Endothelial cell of umbilical vein (primary cell): ENCODE data around the gene BCL11B. TPM values are rescaled to one million over a fixed set of nuclear protein-coding genes. Genes with fewer than 3 reads are reported as not detected.

ENCODE experiments used
- BruUV-seq: library from RNA; stranded (reverse); fragments of 400-500 nt; replicated peaks from 2 replicates; lab custom pipeline; 2021; lab: Mats Ljungman, UMichigan
- CTCF ChIA-PET: fragments of 300-600, 350-600 bp; sonication (Branson Sonifier 250); formaldehyde crosslinking; loops from one replicate; lab custom pipeline; 2021; ENCODE audit warnings: antibody characterized with exemption, inconsistent platforms; lab: Charles Lee
- POLR2A ChIA-PET: fragments of 300-600, 350-600 bp; sonication (Branson Sonifier 250); formaldehyde crosslinking; loops from one replicate; lab custom pipeline; 2021; ENCODE audit warnings: antibody characterized with exemption, inconsistent platforms; lab: Charles Lee
- DNase-seq: peaks from one replicate; pipeline ENCODE4 v3.0.0-alpha.2; 2011; ENCODE audit warnings: low read depth, low spot score
- FAIRE-seq: peaks from 2 replicates; lab custom pipeline; 2011; peaks lifted over from hg19 to GRCh38; lab: Jason Lieb, UNC
- H2AFZ ChIP-seq: 2 replicates; pipeline ENCODE4 v1.6.0; 2012; ENCODE audit warnings: low read depth, low read length, control low read depth, inconsistent platforms
- H3K27ac ChIP-seq: 2 replicates; pipeline ENCODE4 v1.5.1; 2011; ENCODE audit warnings: low read depth, mild to moderate bottlenecking, control low read depth, low read length, moderate library complexity; ENCODE audit not compliant: insufficient read depth
- H3K27me3 ChIP-seq, 2 experiments: 2 replicates each; pipeline versions ENCODE4 v1.6.0 to v1.6.1; 2011; ENCODE audit warnings: low read length in 2 of 2, mixed read lengths in 1 of 2; ENCODE audit not compliant: control insufficient read depth in 2 of 2, insufficient read depth in 2 of 2
- H3K36me3 ChIP-seq, 2 experiments: 2 replicates in 1 of 2; 3 replicates in 1 of 2; pipeline ENCODE4 v1.5.1; 2011; ENCODE audit warnings: low read length in 2 of 2, mild to moderate bottlenecking in 1 of 2, moderate library complexity in 1 of 2; ENCODE audit not compliant: control insufficient read depth in 2 of 2, insufficient read depth in 2 of 2; ENCODE audit errors: extremely low read depth in 1 of 2
- H3K4me1 ChIP-seq: 3 replicates; pipeline ENCODE4 v1.5.1; 2011; ENCODE audit warnings: mild to moderate bottlenecking, low read length; ENCODE audit not compliant: control insufficient read depth, insufficient read depth; ENCODE audit errors: extremely low read depth
- H3K4me2 ChIP-seq: 2 replicates; pipeline ENCODE4 v1.6.1; 2011; ENCODE audit warnings: low read length, control low read depth, mixed read lengths; ENCODE audit not compliant: insufficient read depth
- H3K4me3 ChIP-seq, 3 experiments: fragments of 200-600 bp in 1 of 3; sonication (generic), shearing (Covaris generic) in 1 of 3; replicated peaks in 1 of 3; 2 replicates each; pipeline ENCODE4 v1.5.1; 2011 to 2016; ENCODE audit warnings: control low read depth in 3 of 3, low read length in 3 of 3, mild to moderate bottlenecking in 2 of 3, inconsistent platforms in 1 of 3, low read depth in 1 of 3, moderate library complexity in 1 of 3; ENCODE audit not compliant: insufficient read depth in 1 of 3
- H3K79me2 ChIP-seq: 2 replicates; pipeline ENCODE4 v1.6.0; 2012; ENCODE audit warnings: low read length, inconsistent platforms; ENCODE audit not compliant: control insufficient read depth, insufficient read depth
- H3K9ac ChIP-seq: replicated peaks from 2 replicates; pipeline ENCODE3; 2011; ENCODE audit warnings: low read length, control low read depth; ENCODE audit not compliant: insufficient read depth; ENCODE audit errors: extremely low read depth
- H3K9me1 ChIP-seq: replicated peaks from 3 replicates; pipeline ENCODE4 v1.6.0; 2011; ENCODE audit warnings: mild to moderate bottlenecking, low read length; ENCODE audit not compliant: control insufficient read depth, insufficient read depth; ENCODE audit errors: extremely low read depth
- H3K9me3 ChIP-seq: replicated peaks from 2 replicates; pipeline ENCODE4 v1.5.1; 2012; ENCODE audit warnings: low read length, inconsistent platforms; ENCODE audit not compliant: control insufficient read depth, insufficient read depth
- H4K20me1 ChIP-seq: replicated peaks from 2 replicates; pipeline ENCODE3; 2011; ENCODE audit warnings: mild to moderate bottlenecking, low read length; ENCODE audit not compliant: control insufficient read depth, insufficient read depth; ENCODE audit errors: extremely low read depth
- CTCF ChIP-seq, 2 donors: IDR thresholded peaks; 1 replicate in 1 of 2; 2 replicates in 1 of 2; pipeline ENCODE4 v1.5.1; 2011; ENCODE audit warnings: low read length in 2 of 2, mild to moderate bottlenecking in 2 of 2, moderate library complexity in 2 of 2, control low read depth in 1 of 2, inconsistent platforms in 1 of 2, low read depth in 1 of 2; ENCODE audit not compliant: insufficient read depth in 1 of 2; ENCODE audit errors: extremely low read depth in 1 of 2
- EZH2 ChIP-seq: IDR thresholded peaks from 2 replicates; pipeline ENCODE4 v1.6.1; 2012; ENCODE audit warnings: borderline replicate concordance, low read depth, mild to moderate bottlenecking, moderate library complexity, low read length, inconsistent platforms; ENCODE audit not compliant: severe bottlenecking
- FOS ChIP-seq: IDR thresholded peaks from 2 replicates; pipeline ENCODE4 v1.6.1; 2011; ENCODE audit warnings: mild to moderate bottlenecking, low read length, moderate library complexity, borderline replicate concordance; ENCODE audit not compliant: insufficient read depth
- GATA2 ChIP-seq: IDR thresholded peaks from 2 replicates; pipeline ENCODE4 v1.7.0; 2011; ENCODE audit warnings: low read depth, mild to moderate bottlenecking, moderate library complexity, mixed read lengths, low read length; ENCODE audit not compliant: insufficient read length, insufficient read depth
- JUN ChIP-seq: IDR thresholded peaks from 2 replicates; pipeline ENCODE4 v1.6.1; 2011; ENCODE audit warnings: borderline replicate concordance, low read depth; ENCODE audit not compliant: insufficient read length, insufficient read depth
- MAX ChIP-seq: IDR thresholded peaks from 2 replicates; pipeline ENCODE4 v1.6.1; 2011; ENCODE audit not compliant: insufficient read depth, insufficient read length
- MYC ChIP-seq: IDR thresholded peaks from one replicate; pipeline ENCODE4 v1.6.1; 2011; ENCODE audit warnings: mild to moderate bottlenecking, low read depth, low read length
- POLR2A ChIP-seq: IDR thresholded peaks from 2 replicates; pipeline ENCODE4 v1.6.1; 2012; ENCODE audit warnings: low read depth, mild to moderate bottlenecking, control low read depth, low read length
- POLR2AphosphoS5 ChIP-seq: IDR thresholded peaks from 2 replicates; pipeline ENCODE4 v1.6.1; 2012; ENCODE audit warnings: low read depth, mild to moderate bottlenecking, control low read depth, low read length, moderate library complexity; ENCODE audit not compliant: insufficient read depth
- dilution Hi-C: fragments of 300-500 bp; cut with MboI; formaldehyde crosslinking; loops from one replicate; pipeline ENCODE4 v1.15.0; 2019; ENCODE audit warnings: low sequenced_read_pairs; ENCODE audit not compliant: extremely low pct_ligation_motif_present
- intact Hi-C: fragments of 100-400 bp; cut with micrococcal nuclease; formaldehyde crosslinking; loops from one replicate; pipeline ENCODE4 v1.10.0; 2022
- polyA plus RNA-seq, 4 experiments: library from polyadenylated mRNA; depleted of rRNA in 3 of 4; stranded (reverse) in 3 of 4; unstranded in 1 of 4; fragments of >200 nt; gene quantifications; 2 replicates each; pipeline versions ENCODE4 v1.2.1 to v1.2.3, GENCODE V29; 2011 to 2012; ENCODE audit warnings: missing spikeins in 1 of 4
- total RNA-seq: library from RNA; stranded (reverse); gene quantifications from 2 replicates; pipeline ENCODE4 v1.2.3, GENCODE V29; 2021

The BCL11B gene
- total and polyA plus RNA-seq, 2 donors (not counting 3 experiments of a cell fraction or from before 2014, with no cell fraction given) = 0.03 to 0.07 TPM

GRCh38 chr14:99119554-99120525 lies 152.2 kb downstream of the BCL11B start:
- no TSS peak for BruUV-seq

More at GRCh38 chr14:99119554-99120525, 152.2 kb downstream of the BCL11B start:
- Histone ChIP-seq H3K9me1 (no peaks in the 10 kb centered on the region), H3K4me2 (no peak overlapping the region), H3K9ac (no peak overlapping the region), H3K27me3 (no peaks in the 10 kb centered on the region), H3K36me3 (no peaks in the 10 kb centered on the region), H2AFZ (no peak overlapping the region), H3K79me2 (no peaks in the 10 kb centered on the region), H3K4me1 (no peaks in the 10 kb centered on the region), H3K9me3 (peaks cover 2% of the 10 kb centered on the region), H3K27ac (no peak overlapping the region), H4K20me1 (no peaks in the 10 kb centered on the region), H3K4me3 (no peak overlapping the region)
- intact Hi-C loops = no loop called here
- dilution Hi-C loops = no loop called here
- no peak for TF ChIP-seq POLR2AphosphoS5
- no peak for TF ChIP-seq MAX
- TF ChIP-seq CTCF (IDR thresholded peaks at IDR 0.05; ENCODE audit: extremely low read depth in 1 of 2, insufficient read depth in 1 of 2, low read depth in 1 of 2, low read length in 2 of 2) = no peak
- no peak for TF ChIP-seq FOS
- TF ChIP-seq JUN = no peak
- no peak for TF ChIP-seq POLR2A
- no peak for TF ChIP-seq EZH2
- TF ChIP-seq MYC = no peak
- TF ChIP-seq GATA2 = no peak
- DNase-seq (no peak), FAIRE-seq (no peak)
- ChIA-PET POLR2A (interaction anchor here (0.7 kb wide), 1 partner anchor 96 kb away, joined by 12 read pairs; no protein-coding TSS in a partner anchor), CTCF (no interaction called here)

Other genes starting within 250 kb of the BCL11B start
- 51.9 and 53.1 TPM in 2 replicates for gene SETD3, start 208.7 kb upstream of the BCL11B start, total RNA-seq
- gene SETD3, start 208.7 kb upstream of the BCL11B start, polyA plus RNA-seq = 18.1 and 18.7 TPM in 2 replicates
- gene CCNK, start 209.2 kb upstream of the BCL11B start, total RNA-seq = 59.3 and 59.6 TPM in 2 replicates
- 5.8 and 11.9 TPM in 2 replicates for gene CCNK, start 209.2 kb upstream of the BCL11B start, polyA plus RNA-seq